ENCODE results near the gene FAM222A.

GRCh38 chr12:109680264-109681005 lies 33.2 kb upstream of the FAM222A start:
- TF ChIP-seq CTCF (IDR thresholded peaks at IDR 0.05) (no peak), EZH2 (IDR thresholded peaks at IDR 0.05) (no peak)
